ENCODE measurements around the gene SNRNP40. TPM values are rescaled to one million over a fixed set of nuclear protein-coding genes. Genes with fewer than 3 reads are reported as not detected.
"Not testable (repeated sequence)": the region's sequence is repeated elsewhere in the genome, so short reads cannot be mapped to it uniquely, and the experiment has no call there.

The SNRNP40 gene
- total RNA-seq, 2 experiments from 2014 or later: 48.4 to 53.7 TPM

- DNase-seq (no peak), ATAC-seq (ENCODE audit: poor library complexity) (no peak)
- Mint-ChIP-seq H3K4me3 (no peak overlapping the region), H3K9me3 (no peaks in the 10 kb centered on the region), H3K27ac (no peak overlapping the region), H3K36me3 (ENCODE audit: low read depth) (peaks cover 87% of the 10 kb centered on the region), H3K27me3 (no peaks in the 10 kb centered on the region), H3K4me1 (ENCODE audit: low read depth) (no peaks in the 10 kb centered on the region)
- Histone ChIP-seq H3K36me3 (ENCODE audit: insufficient read depth, low read length) (peaks cover 69% of the 10 kb centered on the region), H3K9me3 (ENCODE audit: control insufficient read depth in 1 of 2, insufficient read depth in 1 of 2, low read length in 2 of 2) (no peaks in the 10 kb centered on the region), H3K27me3 (ENCODE audit: control insufficient read depth in 1 of 2, insufficient read depth in 2 of 2, low read length in 2 of 2) (no peaks in the 10 kb centered on the region), H3K4me3 (ENCODE audit: low read length) (no peak overlapping the region), H3K4me1 (ENCODE audit: insufficient read depth, low read length) (no peaks in the 10 kb centered on the region), H3K27ac (ENCODE audit: low read depth in 1 of 2, low read length in 2 of 2) (no peak overlapping the region)
- no peak for TF ChIP-seq CTCF (IDR thresholded peaks at IDR 0.05)
- ChIA-PET POLR2A (no interaction called here), CTCF (no interaction called here)
- intact Hi-C loops (cut with DNase I, micrococcal nuclease): no loop called here
Measured at GRCh38 chr1:31264790-31265386, 31.7 kb downstream of the SNRNP40 start.

GRCh38 chr1:31263408-31263807, 33.2 kb downstream of the SNRNP40 start:
- ATAC-seq (ENCODE audit: poor library complexity) (no peak), DNase-seq (no peak)
- TF ChIP-seq CTCF (IDR thresholded peaks at IDR 0.05): no peak
- intact Hi-C loops (cut with DNase I, micrococcal nuclease): no loop called here
- no peak overlapping the region for H3K4me3 ChIP-seq (ENCODE audit: low read length)
- no peaks in the 10 kb centered on the region for H3K27me3 ChIP-seq (ENCODE audit: control insufficient read depth in 1 of 2, insufficient read depth in 2 of 2, low read length in 2 of 2)
- no peaks in the 10 kb centered on the region for H3K9me3 Mint-ChIP-seq
- H3K27ac ChIP-seq (ENCODE audit: low read depth in 1 of 2, low read length in 2 of 2): no peak overlapping the region
- H3K36me3 Mint-ChIP-seq (ENCODE audit: low read depth): peaks cover 87% of the 10 kb centered on the region
- ChIA-PET POLR2A (no interaction called here), CTCF (no interaction called here)
- H3K4me3 Mint-ChIP-seq: no peak overlapping the region
- no peaks in the 10 kb centered on the region for H3K4me1 ChIP-seq (ENCODE audit: insufficient read depth, low read length)
- H3K4me1 Mint-ChIP-seq (ENCODE audit: low read depth): no peaks in the 10 kb centered on the region
- H3K27ac Mint-ChIP-seq: no peak overlapping the region
- H3K36me3 ChIP-seq (ENCODE audit: insufficient read depth, low read length): peaks cover 70% of the 10 kb centered on the region
- no peaks in the 10 kb centered on the region for H3K9me3 ChIP-seq (ENCODE audit: control insufficient read depth in 1 of 2, insufficient read depth in 1 of 2, low read length in 2 of 2)
- H3K27me3 Mint-ChIP-seq: no peaks in the 10 kb centered on the region

- H3K4me1 ChIP-seq (ENCODE audit: insufficient read depth, low read length); H3K27me3 ChIP-seq (ENCODE audit: control insufficient read depth in 1 of 2, insufficient read depth in 2 of 2, low read length in 2 of 2); H3K27ac ChIP-seq (ENCODE audit: low read depth in 1 of 2, low read length in 2 of 2); ATAC-seq (ENCODE audit: poor library complexity); intact Hi-C loops (cut with DNase I, micrococcal nuclease); DNase-seq; H3K27me3 Mint-ChIP-seq; H3K9me3 Mint-ChIP-seq; H3K4me1 Mint-ChIP-seq (ENCODE audit: low read depth); H3K4me3 Mint-ChIP-seq; H3K4me3 ChIP-seq (ENCODE audit: low read length); H3K9me3 ChIP-seq (ENCODE audit: control insufficient read depth in 1 of 2, insufficient read depth in 1 of 2, low read length in 2 of 2); H3K27ac Mint-ChIP-seq; CTCF ChIA-PET: not testable (repeated sequence)
- POLR2A ChIA-PET: interaction anchor here (0.7 kb wide), 1 partner anchor 354 kb away, joined by 5 read pairs; the partner anchor contains the start of gene SDC3
- peaks cover 68% of the 10 kb centered on the region for H3K36me3 ChIP-seq (ENCODE audit: insufficient read depth, low read length)
- H3K36me3 Mint-ChIP-seq (ENCODE audit: low read depth): peaks cover 87% of the 10 kb centered on the region
Measured at GRCh38 chr1:31262393-31262792, 34.2 kb downstream of the SNRNP40 start.

- no peaks in the 10 kb centered on the region for H3K27me3 ChIP-seq (ENCODE audit: control insufficient read depth in 1 of 2, insufficient read depth in 2 of 2, low read length in 2 of 2)
- H3K4me3 ChIP-seq (ENCODE audit: low read length): no peak overlapping the region
- ATAC-seq (ENCODE audit: poor library complexity) (no peak), DNase-seq (no peak)
- Mint-ChIP-seq H3K27me3 (no peaks in the 10 kb centered on the region), H3K9me3 (no peaks in the 10 kb centered on the region), H3K27ac (no peak overlapping the region), H3K4me3 (no peak overlapping the region), H3K4me1 (ENCODE audit: low read depth) (no peaks in the 10 kb centered on the region), H3K36me3 (ENCODE audit: low read depth) (peaks cover 86% of the 10 kb centered on the region)
- intact Hi-C loops (cut with DNase I, micrococcal nuclease): no loop called here
- no peak for TF ChIP-seq CTCF (IDR thresholded peaks at IDR 0.05)
- peaks cover 65% of the 10 kb centered on the region for H3K36me3 ChIP-seq (ENCODE audit: insufficient read depth, low read length)
- ChIA-PET CTCF (interaction anchor here (0.6 kb wide), 1 partner anchor 160 kb away, joined by 3 read pairs; no protein-coding TSS in a partner anchor), POLR2A (interaction anchor here (0.6 to 0.7 kb wide), 2 partner anchors 111 to 354 kb away, joined by 5 to 6 read pairs; partner anchors contain the start of gene SDC3)
- no peaks in the 10 kb centered on the region for H3K4me1 ChIP-seq (ENCODE audit: insufficient read depth, low read length)
- no peak overlapping the region for H3K27ac ChIP-seq (ENCODE audit: low read depth in 1 of 2, low read length in 2 of 2)
- no peaks in the 10 kb centered on the region for H3K9me3 ChIP-seq (ENCODE audit: control insufficient read depth in 1 of 2, insufficient read depth in 1 of 2, low read length in 2 of 2)
Measured at GRCh38 chr1:31261916-31262315, 34.7 kb downstream of the SNRNP40 start.

All from CD4-positive, alpha-beta T cell (primary cell).